Kidney epithelial cell (primary cell): ENCODE measurements around the gene VIPR1. TPM values are rescaled to one million over a fixed set of nuclear protein-coding genes. Genes with fewer than 3 reads are reported as not detected.

Experiments
- DNase-seq: peaks from one replicate; pipeline ENCODE4 v3.0.0-alpha.2; 2010; ENCODE audit warnings: low read depth
- H3K27me3 ChIP-seq: 2 replicates; pipeline ENCODE4 v1.6.0; 2011; ENCODE audit warnings: low read length; ENCODE audit not compliant: control insufficient read depth, insufficient read depth
- H3K36me3 ChIP-seq: 2 replicates; pipeline ENCODE4 v1.5.1; 2011; ENCODE audit warnings: low read length; ENCODE audit not compliant: control insufficient read depth, insufficient read depth
- H3K4me3 ChIP-seq: 2 replicates; pipeline ENCODE4 v1.5.1; 2011; ENCODE audit warnings: low read depth, mild to moderate bottlenecking, control low read depth, low read length
- total RNA-seq: library from RNA; depleted of rRNA; stranded (reverse); fragments of >200 nt; gene quantifications from 2 replicates; pipeline ENCODE4 v1.2.3, GENCODE V29; 2015
- TF ChIP-seq, protein P1 (sequence below): IDR thresholded peaks from 2 replicates; pipeline ENCODE4 v1.5.1; 2011; ENCODE audit warnings: mild to moderate bottlenecking, moderate library complexity, low read length, control low read depth, inconsistent platforms; ENCODE audit not compliant: insufficient read depth, poor library complexity, severe bottlenecking

Gene VIPR1
- 1.3 and 3.7 TPM in 2 replicates for total RNA-seq

- TF ChIP-seq, protein P1, sequence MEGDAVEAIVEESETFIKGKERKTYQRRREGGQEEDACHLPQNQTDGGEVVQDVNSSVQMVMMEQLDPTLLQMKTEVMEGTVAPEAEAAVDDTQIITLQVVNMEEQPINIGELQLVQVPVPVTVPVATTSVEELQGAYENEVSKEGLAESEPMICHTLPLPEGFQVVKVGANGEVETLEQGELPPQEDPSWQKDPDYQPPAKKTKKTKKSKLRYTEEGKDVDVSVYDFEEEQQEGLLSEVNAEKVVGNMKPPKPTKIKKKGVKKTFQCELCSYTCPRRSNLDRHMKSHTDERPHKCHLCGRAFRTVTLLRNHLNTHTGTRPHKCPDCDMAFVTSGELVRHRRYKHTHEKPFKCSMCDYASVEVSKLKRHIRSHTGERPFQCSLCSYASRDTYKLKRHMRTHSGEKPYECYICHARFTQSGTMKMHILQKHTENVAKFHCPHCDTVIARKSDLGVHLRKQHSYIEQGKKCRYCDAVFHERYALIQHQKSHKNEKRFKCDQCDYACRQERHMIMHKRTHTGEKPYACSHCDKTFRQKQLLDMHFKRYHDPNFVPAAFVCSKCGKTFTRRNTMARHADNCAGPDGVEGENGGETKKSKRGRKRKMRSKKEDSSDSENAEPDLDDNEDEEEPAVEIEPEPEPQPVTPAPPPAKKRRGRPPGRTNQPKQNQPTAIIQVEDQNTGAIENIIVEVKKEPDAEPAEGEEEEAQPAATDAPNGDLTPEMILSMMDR = no peak
Observed at GRCh38 chr3:42502429-42503250, at the start of gene VIPR1. Gene VIPR1 (plus strand): TSS chr3:42502643. CDS start chr3:42502736, 93 bp downstream.

DNA sequence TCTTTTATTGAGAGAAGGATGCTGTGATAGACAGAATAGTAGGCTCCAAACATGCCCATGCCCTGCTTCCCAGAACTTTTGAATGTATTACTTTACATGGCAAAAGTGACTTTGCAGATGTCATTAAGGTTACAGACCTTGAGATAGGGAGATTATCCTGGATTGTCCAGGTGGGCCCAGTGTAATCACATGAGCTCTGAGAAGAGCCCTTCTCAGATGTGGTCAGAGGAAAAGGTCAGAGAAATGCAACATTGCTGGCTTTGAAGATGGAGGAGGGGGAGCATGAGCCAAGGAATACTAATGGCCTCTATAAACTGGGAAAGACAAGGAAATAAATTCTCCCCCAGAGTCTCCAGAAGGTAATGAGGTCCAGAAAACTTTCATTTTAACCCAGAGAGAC is 46.2 kb upstream of the VIPR1 start:
- Histone ChIP-seq H3K27me3 (no peaks in the 10 kb centered on the region), H3K36me3 (no peaks in the 10 kb centered on the region), H3K4me3 (no peak overlapping the region)
- no peak for DNase-seq
- TF ChIP-seq, protein P1 = no peak

More at GRCh38 chr3:42502429-42503250, at the start of gene VIPR1:
- Histone ChIP-seq H3K4me3 (peak within 1 kb of the TSS; percentile 26), H3K36me3 (no peaks in the 10 kb centered on the region), H3K27me3 (peaks cover 48% of the 10 kb centered on the region)
- peak; percentile 10 for DNase-seq

GRCh38 chr3:42459151-42459550 is 43.3 kb upstream of the VIPR1 start:
- Histone ChIP-seq H3K36me3 (no peaks in the 10 kb centered on the region), H3K4me3 (no peak overlapping the region), H3K27me3 (no peaks in the 10 kb centered on the region)
- no peak for DNase-seq
- TF ChIP-seq, protein P1 = no peak

- Histone ChIP-seq H3K4me3 (no peak overlapping the region), H3K36me3 (no peaks in the 10 kb centered on the region), H3K27me3 (no peaks in the 10 kb centered on the region)
- no peak for DNase-seq
- TF ChIP-seq, protein P1 = no peak
Observed at GRCh38 chr3:42461762-42462161, 40.7 kb upstream of the VIPR1 start.

DNA sequence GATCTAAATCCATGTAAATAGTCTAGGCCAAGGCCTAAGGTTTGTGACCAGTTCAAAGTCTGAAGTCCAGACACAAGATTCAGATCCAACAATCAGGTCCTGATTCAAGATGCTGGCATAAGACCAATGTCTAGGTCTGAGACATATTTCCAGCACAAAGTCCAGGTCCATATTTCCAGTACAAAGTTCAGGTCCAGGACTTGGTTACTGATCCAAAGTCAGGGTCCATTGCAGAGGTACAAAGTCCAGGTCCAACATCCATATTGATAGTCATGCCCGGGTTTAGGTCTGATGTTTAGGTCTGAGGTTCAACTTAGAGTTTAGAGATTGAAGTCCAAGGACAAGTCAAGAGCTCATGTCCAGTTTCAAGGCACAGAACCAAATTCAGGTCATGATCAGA is 39.4 kb upstream of the VIPR1 start:
- no peak overlapping the region for H3K4me3 ChIP-seq
- TF ChIP-seq, protein P1 = no peak
- no peak for DNase-seq
- no peaks in the 10 kb centered on the region for H3K27me3 ChIP-seq
- no peaks in the 10 kb centered on the region for H3K36me3 ChIP-seq

- DNase-seq = no peak
- TF ChIP-seq, protein P1 = no peak
- H3K27me3 ChIP-seq = peaks cover 2% of the 10 kb centered on the region
- no peaks in the 10 kb centered on the region for H3K36me3 ChIP-seq
- no peak overlapping the region for H3K4me3 ChIP-seq
Observed at GRCh38 chr3:42468111-42468510, 34.3 kb upstream of the VIPR1 start.
